ENCODE data around the gene FURIN.

DNA sequence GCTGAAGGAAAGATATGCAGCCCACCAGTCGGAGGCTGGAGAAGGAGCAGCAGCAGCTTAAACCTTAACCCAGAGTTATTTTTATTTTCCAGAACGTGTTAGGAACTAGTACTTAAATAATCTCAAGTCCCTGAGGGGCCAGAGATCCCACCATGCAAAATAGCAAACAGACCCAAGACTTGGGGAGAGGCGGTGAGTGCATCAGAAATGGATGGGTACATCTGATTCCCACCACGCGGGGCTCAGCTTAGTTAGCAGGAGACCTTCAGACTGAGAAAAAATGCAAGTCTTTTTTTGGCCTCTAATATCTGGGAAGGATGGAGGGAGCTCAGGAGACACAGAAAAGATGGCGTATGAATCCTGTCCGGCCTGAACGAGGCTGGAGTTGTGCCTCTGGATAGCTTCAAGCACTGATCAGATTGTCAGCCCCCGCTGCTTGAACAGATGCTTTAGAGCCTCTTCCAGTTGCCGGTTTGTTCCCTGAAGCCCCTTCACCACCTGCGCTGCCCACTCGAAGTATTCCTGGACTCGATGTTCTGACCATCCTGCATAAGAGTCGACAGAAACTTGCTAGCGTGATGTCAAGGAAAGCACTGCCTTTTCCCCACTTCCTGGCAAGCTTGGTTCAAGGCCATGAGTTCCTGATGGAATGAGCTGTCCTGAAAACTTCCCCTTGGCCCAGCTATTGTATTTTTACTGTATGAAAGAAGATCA lies 62.6 kb downstream of the FURIN start:
- TF ChIP-seq GATA2 (IDR thresholded peaks at IDR 0.05; ENCODE audit: low read depth, low read length) (no peak), GATA3 (IDR thresholded peaks at IDR 0.05; ENCODE audit: low read depth, low read length) (no peak)

All from SH-SY5Y (cell line).